Medulla oblongata (tissue), 1 donor: Measurements from ENCODE around the gene CCIN.
"Not testable (repeated sequence)": the region's sequence is repeated elsewhere in the genome, so short reads cannot be mapped to it uniquely, and the experiment has no call there.

Experiments
- DNase-seq: peaks from one replicate; pipeline ENCODE4 v3.0.0-alpha.2; 2015; ENCODE audit errors: extremely low spot score

Gene CCIN

DNA sequence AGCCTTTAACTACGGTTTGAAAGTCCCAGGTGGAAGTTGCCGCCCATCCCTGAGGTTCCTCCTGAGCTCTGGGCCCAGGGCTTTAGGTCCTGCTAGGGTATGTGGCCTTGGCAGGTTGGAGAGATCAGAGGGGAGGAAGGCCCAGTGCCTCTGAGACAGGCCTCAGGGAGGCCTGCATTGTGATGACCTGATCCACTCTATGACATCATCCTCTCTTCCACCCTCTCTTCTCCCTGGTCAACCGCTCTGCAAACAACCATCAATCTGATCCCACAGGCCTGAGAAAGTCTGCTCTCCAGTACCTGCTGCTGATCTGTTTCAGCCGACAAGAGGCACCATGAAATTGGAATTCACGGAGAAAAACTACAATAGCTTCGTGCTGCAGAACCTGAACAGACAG is at the start of gene CCIN:
Gene CCIN (plus strand): TSS at position 223 of the 400 bp plus-strand sequence. CDS start 115 bp downstream, at position 338.
- no peak for DNase-seq

DNA sequence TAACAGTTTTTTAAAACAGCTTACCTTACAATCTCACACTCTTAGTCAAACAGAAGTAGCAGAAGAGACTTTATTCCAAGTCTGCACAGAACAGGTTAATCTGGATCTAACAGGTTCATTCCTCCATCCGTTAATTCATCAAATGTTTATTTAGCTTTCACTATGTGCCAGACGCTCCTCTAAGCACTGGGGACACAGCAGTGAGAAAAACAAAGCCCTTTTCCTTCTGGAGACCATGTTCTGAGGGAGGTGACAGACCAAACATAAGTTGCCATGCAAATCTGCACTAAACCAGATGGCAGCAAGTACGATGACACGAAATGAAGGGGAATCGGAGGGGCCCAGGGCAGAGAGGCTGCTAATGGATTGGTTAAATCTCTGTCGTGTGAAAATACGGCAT is 49.7 kb upstream of the CCIN start:
- DNase-seq = no peak

DNA sequence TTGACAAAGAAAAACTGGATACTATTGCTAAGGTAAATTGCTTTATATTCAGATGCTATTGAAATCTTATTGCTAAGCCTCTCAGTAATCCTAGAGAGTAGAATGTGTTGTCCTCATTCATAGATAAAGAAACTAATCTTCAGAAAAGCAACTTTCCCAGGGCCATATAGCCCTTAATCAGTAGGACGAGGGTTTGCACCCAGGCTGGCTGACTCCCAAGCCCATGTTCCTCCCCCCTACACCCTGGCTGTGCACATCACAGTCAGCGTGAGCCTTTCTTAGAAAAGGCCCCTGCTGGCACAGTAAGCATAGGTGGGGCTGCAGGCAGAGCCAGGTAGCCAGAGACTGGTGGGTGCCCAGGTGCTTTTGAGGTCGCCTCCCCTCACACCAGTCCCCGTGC is 48.5 kb upstream of the CCIN start:
- no peak for DNase-seq

DNA sequence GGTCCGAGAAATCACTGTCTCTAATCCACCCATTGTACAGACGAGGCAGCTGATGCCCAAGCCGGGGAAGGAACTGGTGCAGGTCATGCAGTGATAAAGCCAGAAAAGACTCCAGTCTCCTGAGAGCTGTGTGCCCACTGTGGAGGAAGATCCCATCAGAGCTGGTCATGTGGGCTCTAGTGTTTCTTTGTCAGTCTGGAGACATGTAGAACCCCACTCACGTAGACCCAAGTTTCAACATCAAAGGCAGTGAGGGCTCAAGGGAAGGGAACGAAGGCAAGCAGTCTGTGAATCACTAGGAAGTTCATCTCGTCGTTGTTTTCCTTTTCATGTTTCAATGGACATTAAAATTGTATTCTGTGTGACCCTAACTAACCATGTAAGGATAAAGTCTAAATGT is 47.2 kb upstream of the CCIN start:
- no peak for DNase-seq

DNA sequence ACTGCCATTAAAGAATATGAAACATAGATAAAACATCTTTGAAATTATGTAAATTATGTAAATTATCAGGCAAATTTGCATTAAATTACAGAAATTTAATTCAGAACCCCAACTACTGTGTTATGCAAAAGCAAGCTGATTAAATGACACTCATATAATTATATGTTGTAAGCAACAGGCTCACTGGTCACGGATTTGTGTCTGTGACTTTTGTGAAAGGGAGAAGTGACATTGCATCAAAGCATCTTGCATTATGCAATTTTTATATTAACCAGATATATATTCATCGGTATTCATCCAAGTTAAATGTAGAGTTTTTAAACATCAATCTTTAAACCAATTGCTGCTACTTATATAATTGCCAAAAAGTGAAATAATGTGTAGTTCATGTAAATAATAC is 45.7 kb upstream of the CCIN start:
- no peak for DNase-seq

DNA sequence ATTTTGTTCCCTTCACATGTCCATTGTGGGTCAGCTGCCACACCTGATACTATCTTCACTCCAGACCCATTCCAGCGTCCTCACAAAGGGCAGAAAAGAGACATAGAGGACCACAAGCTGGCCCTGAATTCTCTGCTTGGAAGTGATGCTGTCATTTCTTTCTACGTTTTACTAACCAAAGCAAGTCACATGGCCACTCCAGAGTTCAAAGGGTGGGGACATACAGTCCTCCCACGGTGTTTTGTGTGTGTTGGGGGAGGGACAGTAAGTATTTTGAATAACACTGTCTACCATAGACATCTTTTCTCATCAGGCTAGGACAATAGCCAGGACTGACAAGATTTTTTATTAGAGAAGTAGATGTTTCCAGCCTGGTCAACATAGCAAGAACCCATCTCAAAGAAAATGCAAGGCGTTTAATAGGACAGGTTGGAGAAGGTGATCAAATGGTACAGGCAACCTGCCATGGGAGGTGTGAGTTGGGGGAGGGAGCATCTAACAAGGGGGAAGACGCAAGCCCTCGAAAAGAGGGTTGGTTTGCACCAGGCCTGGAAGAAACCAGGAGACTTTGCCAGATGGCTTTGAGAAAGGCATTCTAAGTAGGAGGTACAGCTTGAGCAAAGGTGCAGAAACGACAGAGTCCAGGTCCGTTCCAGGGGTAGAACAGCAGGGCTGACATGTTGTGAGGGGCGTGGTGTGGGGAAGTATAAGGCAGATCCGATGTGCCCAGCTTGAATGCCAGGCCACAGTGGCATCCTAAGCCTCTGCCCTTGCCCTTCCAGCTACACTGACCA is 43.9 kb upstream of the CCIN start:
- no peak for DNase-seq

DNA sequence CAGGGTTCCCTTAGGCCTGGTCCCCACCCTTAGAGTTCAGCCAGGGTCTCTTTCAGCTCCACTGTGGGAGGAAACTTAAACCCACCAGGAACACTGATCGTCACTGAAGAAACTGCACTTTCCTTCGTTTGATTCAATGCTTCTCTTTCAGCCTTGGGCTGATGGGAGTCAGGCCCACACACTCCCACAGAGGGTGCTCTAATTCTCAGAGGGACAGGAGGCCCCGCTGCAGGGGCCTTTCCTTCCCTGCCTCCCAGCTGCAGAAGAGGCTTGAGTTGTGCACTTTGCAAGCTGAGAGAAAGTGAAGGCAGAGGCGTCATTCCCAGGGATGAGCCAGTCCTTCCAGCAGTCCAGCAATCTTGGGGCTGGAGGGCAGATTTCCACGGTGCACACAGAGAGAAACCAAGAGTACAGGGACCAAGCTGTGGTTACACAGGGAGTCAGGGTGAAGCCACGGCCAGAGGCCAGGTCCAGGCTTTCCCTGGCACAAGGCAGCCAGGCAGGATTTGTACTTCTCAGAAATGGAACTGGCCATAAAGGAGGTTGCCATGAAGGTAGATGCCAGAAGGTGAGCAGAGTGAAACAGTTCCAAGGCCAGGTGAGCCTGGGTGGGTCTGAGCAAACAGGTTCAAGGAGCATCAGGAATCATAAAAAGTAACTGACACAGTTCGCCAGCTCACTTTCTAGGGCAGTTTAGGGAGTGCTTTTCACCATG is 43.0 kb upstream of the CCIN start:
- DNase-seq = no peak

DNA sequence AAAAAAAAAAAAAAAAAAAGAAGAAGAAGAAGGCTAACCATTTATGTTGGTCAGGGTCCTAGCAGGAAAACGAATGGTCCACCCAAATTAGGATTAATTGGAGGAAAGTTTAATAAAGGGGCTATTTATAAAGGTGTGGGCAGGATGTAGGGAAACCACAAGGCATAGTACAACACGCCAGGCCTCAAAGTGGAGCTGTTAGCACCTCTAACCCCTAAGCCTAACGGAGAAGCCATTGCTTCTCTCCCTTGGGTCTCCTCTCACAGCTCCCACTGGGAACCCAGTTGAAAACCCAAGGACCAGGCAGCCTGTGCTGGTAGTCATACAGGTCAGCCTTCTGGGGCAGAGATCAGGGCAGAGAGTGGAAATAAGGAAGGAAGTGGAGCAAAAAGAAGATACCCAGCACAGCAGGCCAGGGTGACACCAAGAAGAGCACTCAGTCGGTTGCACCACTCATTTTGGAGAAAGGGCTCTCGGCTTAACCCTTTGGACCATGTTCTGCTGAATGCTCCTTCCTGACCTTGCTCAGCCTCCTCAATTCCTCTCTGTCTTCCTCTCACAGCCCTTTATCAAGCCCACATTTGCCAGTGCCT is 41.4 kb upstream of the CCIN start:
- DNase-seq = no peak

DNA sequence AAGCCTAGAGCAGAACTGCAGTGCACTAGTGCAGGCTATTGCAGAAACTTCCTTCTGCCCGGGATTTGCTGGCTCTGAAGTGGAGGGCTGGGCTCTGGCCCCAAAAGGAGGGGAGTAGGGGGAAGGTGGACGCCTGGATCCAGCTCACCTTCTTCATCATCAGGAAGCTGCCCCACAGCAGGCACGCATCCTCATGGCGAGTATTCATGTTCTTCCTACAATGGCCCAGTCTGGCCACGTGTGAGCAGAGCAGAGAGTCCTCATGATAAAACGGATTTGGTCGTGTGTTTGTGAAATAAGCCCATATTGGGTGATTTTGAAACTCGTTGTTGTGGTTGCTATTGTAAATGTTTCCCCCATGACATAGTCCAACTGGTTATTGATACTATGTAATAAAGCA is 40.8 kb upstream of the CCIN start:
- no peak for DNase-seq

DNA sequence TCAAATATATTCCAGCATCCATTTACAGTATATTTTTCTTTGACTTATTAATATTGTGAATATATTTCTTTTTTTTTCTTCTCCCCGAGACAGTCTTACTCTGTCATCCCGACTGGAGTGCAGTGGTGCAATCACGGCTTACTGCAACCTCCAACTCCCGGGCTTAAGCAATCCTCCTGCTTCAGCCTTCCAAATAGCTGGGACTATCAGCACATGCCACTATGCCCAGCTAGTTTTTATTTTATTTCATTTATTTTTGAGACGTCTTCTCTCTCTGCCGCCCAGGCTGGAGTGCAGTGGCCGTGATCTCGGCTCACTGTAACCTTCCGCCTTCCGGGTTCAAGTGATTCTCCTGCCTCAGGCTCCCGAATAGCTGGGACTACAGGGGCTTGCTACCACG is 40.0 kb upstream of the CCIN start:
- DNase-seq = no peak

DNA sequence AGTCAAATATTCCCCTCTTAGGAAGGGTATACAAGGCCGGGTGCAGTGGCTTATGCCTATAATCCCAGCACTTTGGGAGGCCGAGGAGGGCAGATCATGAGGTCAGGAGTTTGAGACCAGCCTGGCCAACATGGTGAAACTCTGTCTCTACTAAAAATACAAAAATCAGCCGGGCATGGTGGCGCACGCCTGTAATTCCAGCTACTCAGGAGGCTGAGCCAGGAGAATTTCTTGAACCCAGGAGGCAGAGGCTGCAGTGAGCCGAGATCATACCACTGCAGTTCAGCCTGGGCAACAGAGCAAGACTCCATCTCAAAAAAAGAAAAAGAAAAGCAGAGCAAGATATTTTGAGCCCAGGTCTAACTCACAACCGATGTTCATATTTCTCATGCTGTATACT is 37.5 kb upstream of the CCIN start:
- not testable (repeated sequence) for DNase-seq

DNA sequence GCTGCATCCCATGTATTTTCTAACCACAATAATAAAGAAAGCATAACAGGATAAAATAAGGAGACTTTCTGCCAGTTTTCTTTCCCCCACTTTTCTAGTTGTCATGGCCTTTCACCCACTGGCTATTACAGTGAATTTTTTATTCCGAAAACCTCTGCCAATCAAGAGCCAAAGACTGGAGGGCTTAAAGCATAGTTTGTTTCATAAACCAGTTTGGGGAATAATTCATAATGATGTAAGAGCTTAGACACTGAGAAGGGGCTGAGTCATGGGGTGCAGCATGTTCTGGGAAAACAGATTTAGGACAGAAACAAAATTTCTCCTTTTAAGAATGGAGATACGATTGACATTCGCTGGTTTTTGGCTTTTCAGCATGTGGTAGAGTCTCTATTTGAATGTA is 37.1 kb upstream of the CCIN start:
- DNase-seq = no peak

DNA sequence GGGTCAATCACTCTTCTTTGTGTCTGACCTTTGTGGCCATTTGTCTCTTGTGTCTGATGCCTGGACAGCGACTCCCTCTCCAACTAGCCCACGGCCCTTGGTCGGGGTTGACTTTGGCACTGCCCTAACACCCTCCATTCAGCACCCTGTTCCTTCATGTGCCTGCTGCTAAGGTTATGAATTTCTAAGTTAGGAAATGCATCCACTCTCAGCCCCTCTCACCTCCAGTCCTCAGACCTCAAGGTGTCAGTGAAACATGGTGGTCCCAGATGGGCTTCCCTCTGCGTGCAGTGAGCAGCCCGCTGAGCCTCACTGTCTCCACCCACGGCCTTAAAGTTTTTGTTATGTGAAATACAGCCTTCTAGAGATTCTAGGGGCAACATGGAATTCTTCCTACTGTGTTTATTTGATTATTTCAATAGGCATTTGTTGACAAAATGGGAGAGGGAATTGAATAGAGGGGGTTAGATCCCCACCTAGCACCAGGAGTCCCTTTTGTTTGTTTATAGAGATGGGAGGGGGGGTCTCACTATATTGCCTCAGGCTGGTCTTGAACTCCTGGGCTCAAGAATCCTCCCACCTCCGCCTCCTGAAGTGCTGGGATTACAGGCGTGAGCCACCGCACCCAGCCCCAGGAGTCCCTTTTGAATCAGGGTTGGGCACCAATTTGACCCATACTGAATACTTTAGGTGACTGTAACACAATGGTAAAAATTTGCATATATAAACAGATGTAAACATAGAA is 34.3 kb upstream of the CCIN start:
- DNase-seq = no peak

DNA sequence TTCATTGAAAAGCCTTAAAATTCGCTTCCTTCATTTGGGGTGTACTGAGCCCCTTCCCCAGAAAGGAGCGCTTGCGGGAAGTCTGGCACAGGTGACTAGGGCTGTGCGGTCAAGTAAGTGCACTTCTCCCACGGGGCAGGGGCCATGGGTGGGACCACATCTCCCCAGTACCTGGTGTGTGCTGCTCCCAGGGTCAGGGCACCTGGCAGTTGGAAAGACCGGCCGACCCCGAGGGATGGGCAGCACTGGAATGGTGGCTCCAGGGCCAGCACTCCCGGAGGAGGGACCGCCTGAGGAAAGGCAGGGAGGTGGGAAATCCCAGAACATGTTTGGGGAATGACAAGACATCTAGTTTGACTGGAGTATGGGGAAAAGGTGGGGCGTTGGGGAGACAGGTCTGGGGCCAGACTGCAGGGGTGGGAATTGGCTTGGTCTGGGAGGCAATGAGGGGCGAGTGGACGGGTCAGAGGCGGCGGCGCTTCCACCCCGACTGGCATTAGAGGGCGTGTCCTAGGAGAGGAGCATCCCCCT is 33.4 kb upstream of the CCIN start:
- DNase-seq = no peak

DNA sequence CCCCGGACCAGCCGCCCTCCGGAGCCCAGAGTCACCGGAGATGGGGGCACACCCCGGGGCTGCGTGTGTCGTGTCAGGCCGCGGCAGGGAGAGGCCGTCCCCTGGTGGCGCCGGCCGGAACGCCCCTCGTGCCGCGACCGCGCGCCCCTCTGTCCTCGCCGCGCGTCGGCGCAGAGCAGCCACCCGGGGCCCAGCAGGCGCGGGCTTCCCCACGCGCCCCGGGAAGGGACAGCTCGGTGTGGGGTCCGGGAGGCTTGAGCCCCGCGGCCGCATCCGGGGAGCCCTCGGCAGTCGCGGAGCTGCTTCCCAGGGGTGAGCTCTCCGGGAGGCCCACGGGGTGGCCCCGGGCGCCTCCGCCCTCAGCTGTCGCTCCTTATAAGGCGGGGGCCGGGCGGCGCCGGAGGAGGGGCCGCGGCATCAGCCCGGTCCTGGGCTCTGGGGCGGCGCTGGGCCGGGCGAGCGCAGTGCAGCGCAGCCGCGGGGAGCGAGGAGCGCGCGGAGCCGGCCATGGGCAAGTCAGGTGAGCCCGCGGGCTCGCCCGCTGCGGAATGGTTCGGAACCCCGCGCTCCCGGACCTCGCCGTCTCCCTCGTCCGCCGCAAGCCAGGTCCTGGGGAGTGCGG is 32.8 kb upstream of the CCIN start, which contains the start of gene GLIPR2:
Gene GLIPR2 (plus strand): TSS at position 462 of the 622 bp plus-strand sequence. CDS start 46 bp downstream, at position 508.
- DNase-seq = peak; percentile 81

DNA sequence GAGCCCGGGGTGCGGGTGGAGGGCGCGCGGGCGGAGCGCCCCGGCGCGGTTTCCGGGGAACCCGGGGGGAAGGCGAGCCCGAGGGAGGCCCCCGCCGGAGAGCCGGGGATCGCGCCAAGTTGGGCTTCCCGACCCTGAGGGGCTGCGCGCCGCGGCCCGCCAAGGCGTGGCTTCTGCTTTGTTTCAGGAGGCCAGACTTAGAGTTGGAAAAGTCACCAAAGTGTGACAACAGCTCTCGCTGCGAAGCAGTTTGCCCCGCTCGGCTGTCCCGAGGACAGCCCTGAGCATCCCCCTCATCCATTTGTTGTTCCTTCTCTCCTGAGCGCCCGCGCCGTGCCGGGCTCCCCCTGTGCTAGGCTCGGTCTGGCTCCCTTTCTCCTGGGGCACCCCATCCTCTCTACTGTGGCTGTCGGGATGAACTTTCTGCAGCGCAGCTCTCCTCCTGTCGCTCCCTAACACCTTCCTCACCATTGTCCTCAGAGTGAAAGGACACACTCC is 32.2 kb upstream of the CCIN start:
- DNase-seq = no peak

DNA sequence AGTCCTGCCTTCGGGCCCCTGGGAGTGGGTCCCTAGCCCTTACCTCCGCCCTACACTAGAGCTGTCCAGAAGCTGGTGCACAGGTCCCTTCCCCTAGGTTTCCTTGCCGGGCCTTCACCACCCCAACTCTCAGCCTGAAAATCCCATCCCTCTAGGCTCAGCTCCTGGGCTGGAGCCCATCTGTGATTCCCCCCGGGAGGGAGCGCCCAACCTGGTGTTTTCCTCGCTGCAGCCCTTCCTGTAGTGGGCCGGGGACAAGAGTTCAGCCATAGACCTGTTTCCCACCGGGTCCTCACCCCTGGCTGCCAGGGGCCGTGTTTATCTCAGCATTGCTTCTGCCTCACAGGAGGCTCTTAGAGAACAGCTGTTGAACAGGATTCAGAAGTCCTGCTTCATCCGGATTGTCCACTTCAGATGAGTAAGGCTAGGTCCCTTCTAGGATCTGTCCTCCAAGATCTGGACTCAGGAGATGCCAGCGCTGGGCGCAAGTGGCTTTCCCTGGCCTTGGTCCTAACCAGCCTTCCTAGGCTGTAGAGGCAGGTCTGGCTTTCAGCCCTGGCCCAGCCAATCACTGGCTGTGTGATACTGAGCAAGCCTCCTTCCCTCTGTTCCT is 31.7 kb upstream of the CCIN start:
- peak; percentile 53 for DNase-seq

DNA sequence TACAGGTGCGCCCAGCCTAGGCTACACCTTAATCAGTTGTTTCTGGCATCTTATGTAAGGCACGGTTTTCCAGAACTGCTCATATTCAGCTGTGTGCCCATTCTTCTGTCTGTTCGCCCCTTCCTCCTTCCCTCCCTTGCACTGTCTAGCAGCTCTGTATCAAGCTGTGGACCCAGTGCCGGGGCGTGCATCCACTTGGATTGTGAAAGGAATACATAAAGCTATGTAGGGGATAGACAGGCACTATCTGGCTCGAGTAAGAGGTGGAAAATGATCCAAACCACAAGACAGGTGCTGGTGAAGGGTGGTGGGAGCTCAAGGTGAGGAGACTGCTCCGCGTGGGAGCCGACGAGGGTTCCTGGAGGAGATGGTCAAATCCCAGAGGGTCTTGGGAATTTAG is 30.7 kb upstream of the CCIN start:
- no peak for DNase-seq

DNA sequence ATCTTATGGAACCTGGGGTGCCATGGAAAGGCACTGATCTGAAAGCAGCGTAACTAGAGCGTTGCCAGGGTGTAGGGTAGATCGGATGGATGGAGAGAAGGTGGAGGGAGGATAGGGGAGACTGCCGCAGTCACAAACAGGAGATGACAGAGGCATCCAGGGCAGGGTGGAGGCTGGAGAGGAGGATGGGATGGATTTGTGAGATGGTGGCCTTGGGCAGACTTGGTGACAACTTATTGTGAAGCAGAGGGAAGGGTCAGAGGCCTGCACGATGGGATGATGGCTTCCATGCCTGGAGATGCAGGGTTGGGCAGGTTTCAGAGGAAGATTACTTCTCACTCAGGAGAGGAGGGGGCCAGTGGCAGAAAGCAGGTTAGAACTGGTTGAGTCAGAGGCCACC is 30.3 kb upstream of the CCIN start:
- DNase-seq = no peak
